Rectal smooth muscle tissue (tissue), 1 donor: ENCODE results near the gene STEAP1.
"Not testable (repeated sequence)": the region's sequence is repeated elsewhere in the genome, so short reads cannot be mapped to it uniquely, and the experiment has no call there.

ENCODE experiments used
- H3K27ac ChIP-seq: one replicate; pipeline ENCODE4 v1.7.0; 2013; ENCODE audit warnings: low read depth, low read length, inconsistent platforms
- H3K27me3 ChIP-seq: one replicate; pipeline ENCODE4 v1.7.0; 2013; ENCODE audit warnings: low read length; ENCODE audit not compliant: control insufficient read depth, insufficient read depth
- H3K36me3 ChIP-seq: one replicate; pipeline ENCODE4 v1.7.0; 2013; ENCODE audit warnings: low read length; ENCODE audit not compliant: control insufficient read depth, insufficient read depth
- H3K4me1 ChIP-seq: one replicate; pipeline ENCODE4 v1.7.0; 2013; ENCODE audit warnings: low read length; ENCODE audit not compliant: control insufficient read depth, insufficient read depth
- H3K4me3 ChIP-seq: one replicate; pipeline ENCODE4 v1.7.0; 2013; ENCODE audit warnings: low read length
- H3K9ac ChIP-seq: one replicate; pipeline ENCODE4 v1.7.0; 2013; ENCODE audit warnings: low read length

STEAP1 gene

DNA sequence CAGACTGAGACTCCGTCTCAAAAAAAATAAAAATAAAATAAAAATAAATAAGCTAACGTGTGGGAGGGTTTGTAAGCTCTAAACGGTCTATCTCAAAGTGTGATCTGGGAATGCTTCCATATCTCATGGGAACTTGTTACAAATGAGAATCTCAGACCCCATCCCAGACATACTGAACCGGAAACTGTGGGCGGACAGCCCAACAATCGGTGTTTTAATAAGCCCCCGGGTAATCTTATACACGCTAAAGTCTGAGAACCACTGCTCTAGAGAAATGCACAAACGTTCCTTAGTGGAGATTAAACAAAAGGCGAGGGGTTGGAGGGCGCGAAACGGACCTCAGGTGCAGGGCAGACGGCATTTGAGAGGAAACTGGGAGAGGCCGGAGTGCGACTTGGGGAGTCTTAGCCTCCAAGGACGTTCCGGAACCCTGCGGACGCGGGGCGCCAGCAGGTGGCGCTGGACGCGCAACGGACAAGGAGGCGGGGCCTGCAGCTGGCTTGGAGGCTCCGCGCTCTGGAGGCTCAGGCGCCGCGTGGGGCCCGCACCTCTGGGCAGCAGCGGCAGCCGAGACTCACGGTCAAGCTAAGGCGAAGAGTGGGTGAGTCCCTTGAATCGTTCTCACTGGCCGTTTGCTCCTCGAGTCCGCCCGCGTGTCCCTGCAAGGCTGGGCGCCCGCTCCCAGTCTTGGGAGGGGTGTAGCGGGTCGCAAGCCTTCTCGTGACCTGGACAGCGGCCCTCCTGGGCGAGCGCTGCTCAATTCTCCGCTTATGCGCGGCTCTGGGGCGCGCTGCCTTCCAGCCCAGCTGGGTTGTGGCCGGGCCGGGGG is at the start of gene STEAP1:
Gene STEAP1, plus strand, starts transcription at position 527 of the 829 bp plus-strand sequence. CDS start 5,320 bp downstream, outside the sequence.
- not testable (repeated sequence) for H3K36me3 ChIP-seq, H3K4me1 ChIP-seq, H3K27me3 ChIP-seq, H3K9ac ChIP-seq
- H3K4me3 ChIP-seq = peak within 1 kb of the TSS; percentile 78
- H3K27ac ChIP-seq = peak within 1 kb of the TSS; percentile 61

DNA sequence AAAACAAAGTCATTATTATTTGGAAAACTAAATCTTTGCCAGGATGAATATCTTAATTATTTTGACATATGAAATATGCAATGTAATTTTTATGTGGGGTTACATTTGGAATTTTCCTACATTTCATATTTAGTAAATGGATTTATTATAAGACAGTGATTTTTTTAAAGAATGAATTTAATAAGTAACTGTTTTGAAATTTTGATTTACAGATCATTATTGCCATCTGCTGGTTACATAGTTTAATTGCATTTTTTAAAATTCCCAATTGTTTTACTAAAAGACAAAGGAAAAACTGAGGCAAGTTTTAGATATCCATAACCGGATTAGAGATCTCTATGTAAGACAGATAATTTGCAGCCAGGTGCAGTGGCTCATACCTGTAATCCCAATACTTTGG is 39.3 kb upstream of the STEAP1 start:
- H3K4me3 ChIP-seq, H3K27ac ChIP-seq, H3K36me3 ChIP-seq, H3K4me1 ChIP-seq, H3K9ac ChIP-seq, H3K27me3 ChIP-seq: not testable (repeated sequence)

DNA sequence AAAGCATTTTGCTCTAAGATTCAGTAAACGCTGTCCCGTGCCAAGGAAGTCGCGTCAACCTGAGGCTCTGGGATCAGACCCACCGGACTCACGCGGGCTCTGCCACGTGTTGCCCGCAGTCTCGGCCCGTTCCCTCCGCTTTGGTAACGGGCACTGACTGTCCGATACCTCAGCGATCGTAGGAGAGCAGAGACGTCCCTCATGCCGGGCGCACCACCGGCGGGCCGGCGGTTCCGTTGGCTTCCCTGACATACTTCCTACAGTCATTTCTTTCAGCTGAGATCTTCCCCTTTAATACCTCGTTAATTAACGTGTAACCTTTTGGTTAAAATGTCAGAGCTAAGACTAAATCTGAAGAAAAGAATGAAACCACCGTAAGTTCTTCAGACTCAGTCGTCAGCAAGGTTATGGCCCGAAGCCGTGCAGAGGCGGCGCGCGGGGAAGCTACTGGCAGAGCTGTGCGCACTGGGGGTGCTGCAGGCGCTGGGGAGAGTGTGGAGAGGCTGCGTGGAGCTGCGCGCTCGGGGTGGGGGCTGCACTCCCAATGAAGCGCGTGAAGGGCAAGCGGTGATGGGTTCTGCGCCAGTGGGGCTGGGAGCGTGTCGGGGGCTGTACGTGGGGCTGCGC is 35.6 kb upstream of the STEAP1 start:
- H3K9ac ChIP-seq, H3K36me3 ChIP-seq, H3K27me3 ChIP-seq, H3K4me1 ChIP-seq, H3K27ac ChIP-seq: not testable (repeated sequence)
- H3K4me3 ChIP-seq = peak overlapping the region; percentile 54

DNA sequence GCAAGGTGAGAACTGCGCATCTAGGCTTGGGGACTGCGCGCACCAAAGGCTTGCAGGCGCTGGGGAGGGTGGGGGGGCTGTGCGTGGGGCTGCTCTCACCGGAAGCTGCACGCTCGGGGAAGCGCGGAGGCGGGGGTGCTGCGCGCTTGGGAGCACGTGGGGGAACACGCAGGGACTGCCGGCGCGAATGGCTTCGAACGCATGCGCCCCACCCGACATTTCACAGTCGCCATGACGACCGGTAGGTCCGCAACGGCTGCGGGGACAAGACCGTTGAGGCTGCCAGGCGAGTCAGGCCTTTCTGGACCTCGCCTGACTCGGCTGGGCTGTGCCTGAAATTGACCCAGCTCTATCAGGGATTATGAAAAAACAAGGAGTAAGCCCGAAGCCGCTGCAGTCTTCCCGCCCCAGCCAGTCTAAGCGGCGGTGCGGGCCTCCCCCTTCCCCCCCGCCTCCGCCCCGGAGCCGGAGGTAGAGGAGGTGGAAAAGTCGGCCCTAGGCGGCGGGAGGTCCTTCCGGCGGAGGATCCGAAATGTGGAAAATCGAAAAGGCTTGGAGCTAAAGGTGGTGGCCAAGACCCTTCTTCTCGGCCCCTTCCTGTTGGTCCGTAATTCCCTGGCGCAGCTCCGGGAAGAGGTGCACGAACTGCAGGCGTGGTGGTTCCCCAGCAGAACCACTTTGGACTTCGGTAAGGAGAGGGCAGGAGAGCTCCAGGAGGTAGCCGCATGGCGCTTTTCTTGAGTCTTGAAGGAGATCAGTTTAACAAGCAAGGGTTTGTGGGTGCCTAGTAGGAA is 34.9 kb upstream of the STEAP1 start:
- Histone ChIP-seq H3K9ac (no peak overlapping the region), H3K4me1 (no peaks in the 10 kb centered on the region), H3K27me3 (no peaks in the 10 kb centered on the region), H3K4me3 (peak overlapping the region; percentile 54), H3K36me3 (no peaks in the 10 kb centered on the region), H3K27ac (no peak overlapping the region)

DNA sequence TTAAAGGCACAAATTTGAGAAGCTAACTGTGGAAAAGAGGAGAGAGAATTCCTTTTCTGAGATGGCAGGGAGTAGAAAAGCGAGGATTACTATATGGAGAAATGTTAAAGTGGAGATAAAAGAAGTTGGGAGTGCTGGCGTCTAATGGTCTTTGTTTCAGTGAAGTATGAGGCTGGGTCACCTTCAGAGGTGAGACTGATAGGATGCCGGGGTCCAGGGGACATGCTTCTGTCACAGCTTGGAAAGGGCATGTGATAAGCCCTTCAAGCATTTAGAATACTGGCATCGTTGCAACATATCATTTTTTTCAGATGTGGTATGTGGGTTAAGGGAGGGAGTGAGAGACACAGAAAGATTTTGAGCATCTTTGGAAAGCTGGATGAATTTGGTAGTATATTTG is 34.1 kb upstream of the STEAP1 start:
- not testable (repeated sequence) for H3K27me3 ChIP-seq, H3K36me3 ChIP-seq, H3K9ac ChIP-seq, H3K27ac ChIP-seq, H3K4me1 ChIP-seq
- peak overlapping the region; percentile 54 for H3K4me3 ChIP-seq

DNA sequence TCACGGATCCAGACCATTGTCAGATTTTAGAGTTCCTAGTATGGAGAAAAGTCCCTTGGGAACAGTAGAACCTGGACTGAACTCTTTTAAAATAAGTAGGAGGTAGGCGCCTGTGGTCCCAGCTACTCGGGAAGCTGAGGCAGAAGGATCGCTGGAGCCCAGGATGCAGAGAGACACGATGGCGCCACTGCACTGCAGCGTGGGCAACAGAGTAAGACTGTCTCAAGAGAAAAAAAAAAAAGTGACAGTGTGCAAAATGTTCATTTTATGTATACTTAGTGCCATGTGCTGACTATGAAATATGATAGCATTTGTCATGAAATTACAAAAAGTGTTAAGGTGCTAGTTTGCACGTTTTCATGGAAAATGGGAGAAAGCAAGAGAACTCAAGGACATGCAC is 22.5 kb upstream of the STEAP1 start:
- H3K36me3 ChIP-seq, H3K4me3 ChIP-seq, H3K4me1 ChIP-seq, H3K27ac ChIP-seq, H3K9ac ChIP-seq, H3K27me3 ChIP-seq: not testable (repeated sequence)

DNA sequence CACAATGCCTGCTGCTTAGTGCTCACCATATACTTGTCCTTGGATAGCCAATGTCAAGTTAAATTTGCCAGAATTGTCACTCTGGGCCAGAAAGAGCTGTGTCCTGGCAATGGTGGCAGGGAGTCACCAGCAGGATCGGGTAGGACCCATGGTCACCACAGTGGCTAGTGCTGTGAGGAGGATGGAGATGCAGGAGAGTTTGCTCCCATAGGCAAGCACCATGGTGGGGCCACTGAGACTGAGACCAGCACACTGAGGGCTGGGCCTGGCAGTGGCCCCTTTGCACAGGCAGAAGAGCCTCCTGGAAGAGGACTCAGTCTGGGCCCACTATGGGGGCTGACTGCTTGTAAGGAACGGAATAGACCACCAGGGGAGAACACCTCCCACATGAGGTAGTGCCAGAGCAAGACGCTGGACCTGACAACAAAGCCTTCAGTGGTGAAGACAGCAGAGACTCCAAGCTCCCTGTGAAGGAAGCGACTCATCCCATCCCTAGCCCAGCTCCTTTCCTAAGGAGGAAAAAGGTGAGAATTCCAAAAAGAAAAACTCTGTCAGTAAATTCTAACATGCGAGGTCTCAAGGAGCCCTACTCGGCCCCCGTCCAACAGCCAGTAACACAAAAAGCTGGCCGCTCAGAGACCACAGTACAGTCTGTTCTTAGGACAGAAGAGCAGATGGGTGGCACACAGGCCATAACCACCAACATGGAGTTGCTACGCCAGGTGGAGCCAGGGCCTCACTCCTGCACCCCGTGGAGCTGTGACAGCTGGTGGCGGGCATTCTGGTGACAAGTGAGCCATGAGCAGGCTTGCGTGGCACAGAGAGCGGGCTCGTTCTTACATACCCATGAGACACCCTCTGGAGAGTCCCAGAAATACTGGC is 6.9 kb upstream of the STEAP1 start:
- H3K27ac ChIP-seq, H3K4me3 ChIP-seq, H3K36me3 ChIP-seq, H3K4me1 ChIP-seq, H3K27me3 ChIP-seq, H3K9ac ChIP-seq: not testable (repeated sequence)

DNA sequence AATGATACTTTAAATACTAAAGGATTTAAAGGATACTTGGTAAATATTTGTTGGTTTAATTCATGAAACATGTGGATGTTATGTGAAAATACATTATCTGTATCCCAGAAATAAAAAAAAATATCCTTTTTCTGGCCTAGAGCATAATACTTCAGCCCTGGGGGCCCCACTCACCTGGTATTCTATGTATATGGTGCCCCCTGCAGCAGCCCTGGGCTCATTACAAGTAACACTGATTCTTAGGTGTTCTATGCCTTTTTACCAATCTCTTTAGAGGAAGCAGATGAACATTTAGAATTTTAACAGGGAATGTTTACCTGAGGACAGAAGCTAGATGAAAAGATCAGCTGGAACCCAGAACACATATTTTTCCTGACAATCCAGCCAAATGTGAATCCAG is 4.8 kb upstream of the STEAP1 start:
- H3K27me3 ChIP-seq, H3K4me3 ChIP-seq, H3K4me1 ChIP-seq, H3K27ac ChIP-seq, H3K9ac ChIP-seq, H3K36me3 ChIP-seq: not testable (repeated sequence)

DNA sequence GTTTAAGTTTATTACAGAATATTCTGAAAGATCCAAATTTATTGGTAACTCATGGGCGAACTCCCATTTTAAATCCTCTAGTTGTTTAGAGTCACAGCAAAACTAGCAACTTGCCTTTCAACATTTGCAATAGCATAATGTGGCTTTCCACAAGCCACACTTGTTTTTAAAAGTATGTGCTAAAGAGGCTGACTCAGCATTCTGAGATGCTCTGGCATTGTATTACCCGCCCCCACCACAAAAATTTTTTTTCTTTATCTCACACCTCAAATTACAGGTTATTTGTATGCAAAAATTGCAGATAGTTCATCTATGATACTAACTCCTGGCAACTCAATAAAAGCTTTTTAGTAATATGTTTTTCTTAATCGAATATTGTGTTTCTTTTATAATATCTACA is 2.4 kb upstream of the STEAP1 start:
- H3K9ac ChIP-seq, H3K27ac ChIP-seq, H3K4me1 ChIP-seq, H3K27me3 ChIP-seq, H3K36me3 ChIP-seq, H3K4me3 ChIP-seq: not testable (repeated sequence)

DNA sequence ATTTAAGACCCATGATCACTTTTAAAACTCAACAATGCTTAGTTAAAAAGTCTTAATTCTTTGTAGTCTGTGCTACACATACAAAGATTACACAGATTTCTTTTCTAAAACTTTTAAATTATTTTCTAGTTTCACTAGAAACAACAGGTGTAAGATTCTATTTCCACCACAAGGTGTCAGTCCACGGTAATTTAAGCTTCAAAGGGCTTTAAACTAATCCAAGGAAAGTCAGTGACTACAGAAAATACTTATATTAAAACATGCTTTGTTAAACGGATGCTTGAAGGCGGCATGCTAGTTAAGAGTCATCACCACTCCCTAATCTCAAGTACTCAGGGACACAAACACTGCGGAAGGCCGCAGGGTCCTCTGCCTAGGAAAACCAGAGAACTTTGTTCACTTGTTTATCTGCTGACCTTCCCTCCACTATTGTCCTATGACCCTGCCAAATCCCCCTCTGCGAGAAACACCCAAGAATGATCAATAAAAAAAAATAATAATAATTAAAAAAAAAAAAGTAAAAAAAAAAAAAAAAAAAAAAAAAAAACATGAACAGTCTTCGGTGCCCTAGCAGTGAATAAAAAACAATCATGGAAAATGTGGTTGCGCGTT is 1.5 kb upstream of the STEAP1 start:
- not testable (repeated sequence) for H3K9ac ChIP-seq, H3K36me3 ChIP-seq

DNA sequence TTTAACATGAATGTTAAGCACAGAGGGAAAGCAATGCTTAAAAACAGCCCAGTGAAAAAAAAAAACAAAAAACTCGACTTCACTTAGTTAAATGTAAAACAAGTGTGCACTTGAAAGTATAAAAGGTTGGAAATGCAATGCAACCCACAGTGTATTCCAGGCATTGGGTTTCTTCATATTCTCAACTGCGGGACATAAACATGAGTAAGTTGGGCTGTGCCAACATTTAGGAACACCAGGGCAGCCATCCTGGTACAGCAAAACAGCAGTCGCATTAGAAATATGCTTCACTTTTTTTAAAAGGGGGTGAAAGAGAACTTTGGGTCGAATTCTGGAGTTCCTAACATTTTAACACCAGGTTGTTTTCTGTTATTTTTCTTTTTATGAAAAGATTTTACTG is 937 bp downstream of the STEAP1 start:
- Histone ChIP-seq H3K4me1 (no peaks in the 10 kb centered on the region), H3K27me3 (no peaks in the 10 kb centered on the region), H3K27ac (no peak overlapping the region), H3K36me3 (no peaks in the 10 kb centered on the region), H3K9ac (no peak overlapping the region), H3K4me3 (no peak overlapping the region)

More for the DNA sequence above, 1.5 kb upstream of the STEAP1 start:
- H3K4me3 ChIP-seq, H3K27ac ChIP-seq, H3K4me1 ChIP-seq, H3K27me3 ChIP-seq: not testable (repeated sequence)

DNA sequence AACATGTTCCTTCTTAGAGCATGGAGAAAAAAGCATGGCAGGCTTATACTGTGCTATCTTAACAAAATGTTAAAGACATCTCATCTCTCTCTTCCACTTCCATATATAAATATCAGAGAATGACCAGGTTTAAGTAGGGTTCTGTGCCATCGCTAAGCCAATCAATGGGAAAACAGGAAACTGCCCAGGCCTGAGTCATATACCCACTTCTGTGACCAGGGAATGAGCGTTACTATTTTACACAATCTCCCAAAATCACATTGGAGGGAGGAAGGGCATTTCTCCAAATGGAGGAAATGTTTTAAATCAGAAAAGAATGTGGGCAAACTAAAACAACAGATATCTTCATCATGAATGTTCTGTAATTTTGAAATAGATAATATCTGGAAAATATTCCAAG is 3.1 kb downstream of the STEAP1 start:
- H3K27ac ChIP-seq, H3K4me1 ChIP-seq, H3K27me3 ChIP-seq, H3K36me3 ChIP-seq, H3K9ac ChIP-seq, H3K4me3 ChIP-seq: not testable (repeated sequence)
